Large intestine (tissue), 3 donors: Measurements from ENCODE around the gene COL1A1. TPM values are rescaled to one million over a fixed set of nuclear protein-coding genes. Genes with fewer than 3 reads are reported as not detected.

Experiments used
- DNase-seq, 2 donors: peaks; one replicate each; pipeline versions ENCODE4 v3.0.0 to v3.0.0-alpha.2; 2013
- H3K27ac ChIP-seq: one replicate; pipeline ENCODE4 v1.5.1; 2013; ENCODE audit warnings: low read length
- H3K27me3 ChIP-seq: 2 replicates; pipeline ENCODE4 v1.6.1; 2013; ENCODE audit warnings: low read length; ENCODE audit not compliant: control insufficient read depth, insufficient read depth
- H3K36me3 ChIP-seq: 2 replicates; pipeline ENCODE4 v1.6.1; 2013; ENCODE audit warnings: low read length; ENCODE audit not compliant: control insufficient read depth, insufficient read depth
- H3K4me1 ChIP-seq: one replicate; pipeline ENCODE4 v1.6.1; 2013; ENCODE audit warnings: low read length; ENCODE audit not compliant: control insufficient read depth, insufficient read depth
- H3K4me3 ChIP-seq: one replicate; pipeline ENCODE4 v1.5.1; 2013; ENCODE audit warnings: low read length
- H3K9me3 ChIP-seq: one replicate; pipeline ENCODE4 v1.6.1; 2013; ENCODE audit warnings: mild to moderate bottlenecking, low read depth, low read length, moderate library complexity; ENCODE audit not compliant: control insufficient read depth
- WGBS: methylation state at CpG from one replicate; pipeline ENCODE4 v1.1.5; 2013; ENCODE audit warnings: low lambda C conversion rate; ENCODE audit not compliant: insufficient coverage; 5-methylcytosine and 5-hydroxymethylcytosine counted together
- polyA plus RNA-seq: library from polyadenylated mRNA; unstranded; fragments of 120-200 nt; gene quantifications from one replicate; pipeline ENCODE4 v1.2.1, GENCODE V29; 2013

The COL1A1 gene
- polyA plus RNA-seq, 1 donor, result 488 TPM

DNA sequence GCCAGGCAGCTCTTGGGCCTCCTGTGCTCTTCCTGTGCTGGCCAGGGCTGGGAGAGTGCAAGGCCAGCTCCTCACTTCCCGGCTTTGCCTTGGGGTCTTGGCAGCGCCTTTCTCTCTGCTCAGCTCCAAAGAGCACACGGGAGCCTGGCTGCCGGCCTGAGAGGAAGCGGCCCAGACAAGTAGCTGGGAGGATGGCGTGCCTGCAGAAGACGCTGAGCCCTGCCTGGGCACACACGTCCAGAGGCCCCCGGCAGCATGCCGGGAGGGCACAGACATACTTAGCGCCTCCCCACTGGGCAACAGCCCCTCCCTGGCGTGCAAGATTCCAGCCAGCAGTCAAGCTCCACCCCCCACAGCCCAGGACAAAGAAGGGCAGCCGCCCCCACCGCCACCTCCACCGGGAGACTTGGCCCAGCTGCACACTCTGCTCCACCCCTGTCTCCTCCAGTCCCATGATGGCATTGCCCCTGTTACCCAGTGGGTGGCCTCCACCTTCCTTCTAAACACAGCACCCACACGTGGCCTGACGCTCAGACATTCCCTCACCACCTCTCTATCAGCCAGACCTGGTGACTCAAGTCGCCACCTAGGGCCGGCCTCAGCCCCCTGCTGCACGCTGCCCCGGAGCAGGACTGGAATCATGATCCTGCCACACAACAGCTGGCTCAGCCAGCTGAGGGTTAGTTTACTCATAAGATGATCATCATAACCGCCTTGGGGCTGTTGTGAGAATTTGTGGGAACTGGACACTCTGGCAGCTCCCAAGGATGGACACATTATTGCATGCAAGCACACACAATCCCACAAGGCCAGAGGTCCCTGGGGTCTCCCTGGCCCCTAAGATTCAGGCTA, 23.2 kb downstream of the COL1A1 start:
- H3K27ac ChIP-seq, result peak overlapping the region; percentile 44
- no peaks in the 10 kb centered on the region for H3K36me3 ChIP-seq
- DNase-seq, result peak; percentile 90 to 95
- H3K9me3 ChIP-seq, result no peaks in the 10 kb centered on the region
- no CpG with 5 or more reads among the region's 22 CpGs for WGBS
- H3K4me1 ChIP-seq, result peaks cover 34% of the 10 kb centered on the region
- peak overlapping the region; percentile 1 for H3K4me3 ChIP-seq
- no peaks in the 10 kb centered on the region for H3K27me3 ChIP-seq

DNA sequence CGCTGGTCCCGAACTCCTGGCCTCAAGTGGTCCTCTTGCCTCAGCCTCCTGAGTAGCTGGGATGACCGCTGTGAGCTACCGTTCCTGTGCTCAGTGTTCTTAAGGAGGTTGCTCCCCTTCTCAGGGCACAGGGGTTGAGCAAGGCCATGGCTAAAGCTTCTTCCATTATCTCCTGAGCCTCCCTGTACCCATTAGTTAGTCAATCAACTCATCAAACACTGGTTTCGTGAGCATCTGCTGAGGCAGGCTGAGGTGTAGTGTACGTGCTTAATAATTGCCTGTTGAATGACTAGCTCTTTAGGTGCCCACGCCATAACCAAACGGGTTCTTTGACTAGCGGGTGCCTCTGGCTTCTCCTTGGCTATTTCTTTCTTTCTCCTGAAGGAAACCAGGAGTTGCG, 24.0 kb downstream of the COL1A1 start:
- Histone ChIP-seq H3K27ac (peak overlapping the region; percentile 44), H3K27me3 (no peaks in the 10 kb centered on the region), H3K4me3 (no peak overlapping the region), H3K4me1 (peaks cover 34% of the 10 kb centered on the region), H3K36me3 (no peaks in the 10 kb centered on the region), H3K9me3 (no peaks in the 10 kb centered on the region)
- no peak for DNase-seq
- WGBS, result no CpG with 5 or more reads among the region's 10 CpGs

GRCh38 chr17:50176559-50177357, 24.7 kb downstream of the COL1A1 start:
- DNase-seq, result no peak
- Histone ChIP-seq H3K4me3 (no peak overlapping the region), H3K27ac (no peak overlapping the region), H3K36me3 (no peaks in the 10 kb centered on the region), H3K4me1 (peaks cover 34% of the 10 kb centered on the region), H3K9me3 (no peaks in the 10 kb centered on the region), H3K27me3 (no peaks in the 10 kb centered on the region)
- no CpG with 5 or more reads among the region's 20 CpGs for WGBS

GRCh38 chr17:50175035-50175807, 26.2 kb downstream of the COL1A1 start:
- Histone ChIP-seq H3K27me3 (no peaks in the 10 kb centered on the region), H3K4me1 (peaks cover 34% of the 10 kb centered on the region), H3K9me3 (no peaks in the 10 kb centered on the region), H3K4me3 (no peak overlapping the region), H3K36me3 (no peaks in the 10 kb centered on the region), H3K27ac (peak overlapping the region; percentile 4)
- no CpG with 5 or more reads among the region's 16 CpGs for WGBS
- peak in 1 of 2 donors; percentile 33 for DNase-seq

GRCh38 chr17:50174444-50174843, 27.0 kb downstream of the COL1A1 start:
- WGBS, result no CpG with 5 or more reads among the region's 6 CpGs
- Histone ChIP-seq H3K27ac (no peak overlapping the region), H3K36me3 (no peaks in the 10 kb centered on the region), H3K27me3 (no peaks in the 10 kb centered on the region), H3K4me1 (peaks cover 34% of the 10 kb centered on the region), H3K4me3 (no peak overlapping the region), H3K9me3 (no peaks in the 10 kb centered on the region)
- DNase-seq, result no peak

- WGBS, result no CpG with 5 or more reads among the region's 10 CpGs
- no peaks in the 10 kb centered on the region for H3K9me3 ChIP-seq
- H3K36me3 ChIP-seq, result no peaks in the 10 kb centered on the region
- H3K27ac ChIP-seq, result peak overlapping the region; percentile 20
- H3K4me3 ChIP-seq, result no peak overlapping the region
- DNase-seq, result peak in 1 of 2 donors; percentile 31
- no peaks in the 10 kb centered on the region for H3K27me3 ChIP-seq
- peaks cover 29% of the 10 kb centered on the region for H3K4me1 ChIP-seq
Observed at GRCh38 chr17:50173335-50173941, 28.0 kb downstream of the COL1A1 start.

DNA sequence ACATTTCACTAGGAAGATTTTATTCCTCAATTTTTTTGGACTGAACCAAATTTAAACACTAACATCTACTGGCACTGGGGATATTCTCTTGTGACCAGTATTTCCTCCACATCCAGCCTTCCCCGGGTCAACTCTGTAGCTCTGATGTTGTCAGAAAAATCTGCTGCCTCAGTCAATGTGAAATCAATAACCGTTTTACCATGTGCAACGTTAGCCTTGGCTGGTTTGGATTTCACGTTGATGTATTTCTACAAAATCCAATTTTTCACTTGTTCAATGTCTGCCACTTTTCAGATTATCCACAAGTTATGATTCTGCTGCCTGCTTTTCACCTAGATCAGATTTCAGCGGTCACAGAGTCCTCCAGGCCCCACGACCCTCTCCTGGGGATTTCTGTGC, 28.5 kb downstream of the COL1A1 start:
- H3K4me1 ChIP-seq, result peaks cover 24% of the 10 kb centered on the region

GRCh38 chr17:50172130-50172529, 29.3 kb downstream of the COL1A1 start:
- no CpG with 5 or more reads among the region's 11 CpGs for WGBS
- H3K4me1 ChIP-seq, result peaks cover 16% of the 10 kb centered on the region
- H3K36me3 ChIP-seq, result no peaks in the 10 kb centered on the region
- no peaks in the 10 kb centered on the region for H3K9me3 ChIP-seq
- DNase-seq, result no peak
- H3K27ac ChIP-seq, result no peak overlapping the region
- H3K4me3 ChIP-seq, result no peak overlapping the region
- H3K27me3 ChIP-seq, result no peaks in the 10 kb centered on the region

More for the DNA sequence above, 28.5 kb downstream of the COL1A1 start:
- no peak overlapping the region for H3K4me3 ChIP-seq
- no peaks in the 10 kb centered on the region for H3K36me3 ChIP-seq
- peak overlapping the region; percentile 20 for H3K27ac ChIP-seq
- no CpG with 5 or more reads among the region's 6 CpGs for WGBS
- no peak for DNase-seq
- no peaks in the 10 kb centered on the region for H3K9me3 ChIP-seq
- H3K27me3 ChIP-seq, result no peaks in the 10 kb centered on the region

DNA sequence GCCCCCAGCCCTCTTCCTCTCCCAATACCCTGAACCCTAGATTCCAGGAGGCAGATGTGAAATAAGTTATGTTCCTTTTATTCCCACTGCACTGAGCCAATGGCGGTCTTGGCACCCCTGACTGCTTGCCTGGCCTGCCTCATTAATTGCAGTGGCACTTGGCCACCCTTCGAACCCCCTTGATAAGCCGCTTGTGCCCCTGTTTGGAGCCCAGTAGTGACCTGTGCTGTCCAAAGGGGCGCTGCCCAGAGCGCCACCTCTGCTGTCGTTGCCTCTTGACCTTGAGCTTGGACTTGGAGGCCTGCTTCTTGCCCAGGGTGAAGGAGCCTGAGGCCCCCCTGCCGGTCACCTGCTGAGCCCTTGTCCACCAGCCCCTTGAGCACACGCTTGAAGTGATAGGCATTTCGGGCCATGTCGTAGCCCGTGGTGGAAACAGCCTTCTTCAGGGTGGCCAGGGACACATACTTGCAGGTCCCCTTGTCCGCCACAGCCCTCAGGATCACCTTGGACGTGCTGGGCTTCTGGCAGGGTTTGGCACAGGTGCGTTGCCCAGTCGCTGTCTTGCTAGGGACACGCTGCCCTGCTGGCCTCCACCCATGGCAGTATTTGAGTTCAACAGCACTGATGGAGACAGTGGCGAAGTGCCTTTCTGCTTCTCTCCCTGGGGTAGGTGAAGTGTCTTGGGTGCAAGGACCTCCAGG, 29.9 kb downstream of the COL1A1 start:
- no peaks in the 10 kb centered on the region for H3K36me3 ChIP-seq
- no peaks in the 10 kb centered on the region for H3K27me3 ChIP-seq
- no CpG with 5 or more reads among the region's 17 CpGs for WGBS
- H3K9me3 ChIP-seq, result no peaks in the 10 kb centered on the region
- H3K4me3 ChIP-seq, result no peak overlapping the region
- peaks cover 12% of the 10 kb centered on the region for H3K4me1 ChIP-seq
- H3K27ac ChIP-seq, result no peak overlapping the region
- DNase-seq, result no peak
